GM19438 (cell line): ENCODE measurements around the gene PPFIBP1.
"Not testable (repeated sequence)": the region's sequence is repeated elsewhere in the genome, so short reads cannot be mapped to it uniquely, and the experiment has no call there.

Experiments used
- ATAC-seq: cut with Tn5 transposase; IDR thresholded peaks from one replicate; pipeline ENCODE4 v1.9.1; 2021; ENCODE audit warnings: low read depth; ENCODE audit not compliant: unreplicated experiment

Gene PPFIBP1

DNA sequence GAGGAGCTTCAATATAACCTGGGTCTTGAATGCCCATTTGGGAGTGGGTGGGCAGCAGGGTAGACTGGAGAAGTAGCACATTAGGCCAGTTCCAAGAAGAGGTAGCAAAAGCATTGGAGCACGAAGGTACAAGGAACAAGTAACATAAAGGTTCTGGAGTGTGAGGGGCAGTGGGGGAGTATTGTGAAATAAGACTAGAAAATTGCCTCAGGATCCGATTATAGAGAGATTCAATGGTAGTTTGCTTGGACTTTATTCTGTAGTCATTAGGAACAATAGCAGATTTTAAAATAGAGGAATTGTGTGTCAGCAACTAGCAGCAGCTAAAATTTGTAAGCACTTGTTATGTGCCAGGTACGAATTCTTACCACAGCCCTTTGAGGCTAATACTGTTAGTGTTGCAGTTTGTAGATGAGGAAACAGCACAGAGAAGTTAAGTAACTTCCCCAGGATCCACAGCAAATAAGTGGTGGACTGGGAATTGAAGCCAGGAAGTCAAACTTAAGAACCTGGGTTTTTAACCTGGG lies 61.8 kb downstream of the PPFIBP1 start:
- ATAC-seq: no peak

DNA sequence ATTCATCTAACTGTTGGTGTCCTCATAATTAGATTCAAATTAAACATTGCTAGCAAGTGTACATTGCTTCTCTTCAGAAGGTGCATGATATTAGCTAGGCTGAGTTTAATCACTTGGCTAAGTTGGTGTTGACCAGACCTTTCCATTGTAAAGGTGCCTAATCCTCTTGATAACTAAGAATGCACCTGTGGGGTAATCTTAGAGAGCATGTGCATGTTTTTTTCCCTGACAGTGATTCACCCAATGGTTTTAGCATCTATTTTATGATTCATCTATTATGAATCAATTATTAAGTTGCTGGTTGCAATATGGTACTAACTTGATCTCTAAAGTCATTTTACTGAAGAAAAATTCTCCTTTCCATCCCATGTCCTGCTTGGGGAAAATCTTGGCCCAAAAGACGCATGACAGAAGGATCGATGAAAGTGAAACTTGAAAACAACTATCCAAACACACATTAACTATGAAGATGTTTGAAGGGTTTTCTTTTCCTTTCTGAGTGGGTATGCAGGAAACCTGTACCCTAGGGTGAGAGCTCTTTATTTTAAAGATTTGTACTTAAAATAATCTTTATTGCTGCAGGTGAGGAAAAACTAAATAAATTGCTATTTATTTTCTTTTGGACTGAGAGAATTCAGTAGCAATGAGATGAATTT lies 64.2 kb downstream of the PPFIBP1 start:
- not testable (repeated sequence) for ATAC-seq

DNA sequence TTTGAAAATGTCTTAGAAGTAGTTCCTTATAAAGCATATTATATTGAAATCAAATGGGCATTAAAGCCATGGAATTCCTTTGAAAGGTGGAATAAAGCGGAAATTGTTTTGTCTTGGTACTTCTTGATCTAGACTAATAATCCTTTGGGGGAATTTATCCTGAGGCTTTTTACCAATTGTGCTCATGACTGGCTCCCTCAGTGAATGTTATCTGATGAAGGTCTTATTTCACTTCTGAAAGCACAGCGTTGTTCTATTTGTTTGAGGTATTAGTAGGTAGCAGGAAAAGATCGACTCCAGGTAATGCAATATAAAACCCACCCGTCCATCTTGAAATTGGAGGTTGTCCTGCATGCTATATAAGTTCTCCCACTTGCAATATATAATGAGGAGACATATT lies 64.8 kb downstream of the PPFIBP1 start:
- no peak for ATAC-seq

DNA sequence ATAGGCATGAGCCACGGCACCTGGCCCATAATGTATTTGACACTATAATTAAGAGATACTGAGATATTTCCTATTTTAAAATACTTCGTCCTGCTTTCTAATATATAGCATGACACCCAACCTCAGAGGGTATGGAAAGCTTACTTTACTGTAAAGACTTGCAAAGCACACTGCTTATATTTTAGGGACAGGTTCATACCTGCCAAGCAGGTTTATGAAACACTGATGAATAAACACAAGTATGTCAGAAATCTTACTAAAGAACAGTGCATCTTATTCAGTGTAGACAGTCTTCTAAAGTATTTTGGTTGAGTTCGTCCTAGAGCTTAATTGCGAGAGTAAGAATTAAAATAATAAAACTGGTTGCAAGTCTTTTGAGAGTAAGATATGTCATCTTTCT lies 65.4 kb downstream of the PPFIBP1 start:
- ATAC-seq: no peak

DNA sequence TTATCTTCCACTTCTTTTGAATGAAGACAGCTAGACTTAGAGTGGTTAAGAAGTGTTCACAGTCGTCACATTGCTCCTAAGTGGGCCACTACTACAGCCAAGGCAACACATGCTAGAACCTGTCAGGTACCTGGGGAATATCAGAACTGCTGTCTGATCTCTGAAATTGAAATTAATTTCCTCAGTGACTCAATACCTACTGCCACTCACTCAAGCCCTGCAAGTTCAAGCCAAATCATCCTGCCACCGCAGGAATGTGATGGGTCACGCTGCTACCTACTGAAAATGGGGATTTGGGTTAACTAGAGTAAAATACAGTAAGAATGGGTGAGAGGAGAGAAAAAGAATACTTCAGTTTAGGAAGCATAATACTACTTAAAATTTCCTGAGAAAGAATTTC lies 67.7 kb downstream of the PPFIBP1 start:
- ATAC-seq: not testable (repeated sequence)

DNA sequence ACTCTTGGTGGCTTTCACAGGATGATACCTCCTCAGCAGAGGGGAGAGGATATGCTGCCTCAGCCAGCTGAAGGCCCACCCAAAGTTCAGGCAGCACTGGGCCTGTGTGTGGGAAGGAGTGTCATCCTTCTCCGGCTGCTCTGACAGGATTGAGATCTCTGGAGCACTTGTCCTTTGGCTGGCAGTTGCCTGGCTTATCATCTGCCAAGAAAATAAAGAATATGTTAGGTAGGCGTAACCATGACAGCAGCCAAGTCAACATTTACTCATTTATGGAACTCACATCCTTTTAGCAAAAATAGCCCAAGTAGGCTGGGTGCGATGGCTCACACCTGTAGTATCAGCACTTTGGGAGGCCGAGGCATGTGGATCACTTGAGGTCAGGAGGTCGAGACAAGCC lies 68.5 kb downstream of the PPFIBP1 start:
- ATAC-seq: no peak

DNA sequence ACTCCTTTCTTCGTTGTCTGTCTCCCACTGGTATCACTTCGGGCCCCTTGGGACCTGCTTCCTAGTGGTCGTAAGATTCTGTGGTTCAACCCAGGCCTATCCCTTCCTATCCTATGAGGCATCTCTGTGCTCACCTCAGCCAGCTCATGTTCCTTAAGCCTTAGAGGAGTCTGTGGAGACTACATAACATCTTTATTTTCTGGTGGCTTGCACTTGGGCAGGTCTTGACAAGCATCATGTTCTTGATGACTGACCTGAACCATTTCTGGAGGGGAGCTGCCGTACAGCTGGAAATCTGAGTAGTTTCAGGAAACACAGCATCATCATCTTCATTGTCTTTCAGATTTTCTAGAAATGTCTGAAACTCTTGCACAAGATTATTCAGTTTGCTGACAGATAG lies 69.3 kb downstream of the PPFIBP1 start:
- no peak for ATAC-seq

DNA sequence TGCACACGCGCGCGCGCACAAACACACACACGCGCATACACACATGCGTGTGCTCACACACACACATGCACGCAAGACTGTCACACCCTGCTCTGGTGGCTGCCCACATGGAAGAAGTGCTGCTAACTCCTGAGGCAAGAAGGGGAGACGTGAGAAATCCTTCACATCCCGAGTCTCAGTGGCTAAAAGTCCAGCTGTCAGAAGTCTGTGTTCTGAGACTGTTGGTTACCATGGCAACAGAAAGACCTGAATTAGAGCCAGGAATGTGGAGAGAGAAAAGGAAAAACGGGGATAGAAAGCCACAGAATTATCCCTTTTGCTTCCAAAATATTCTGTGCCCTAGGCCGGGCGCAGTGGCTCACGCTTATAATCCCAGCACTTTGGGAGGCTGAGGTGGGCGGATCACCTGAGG lies 71.2 kb downstream of the PPFIBP1 start:
- ATAC-seq: no peak

DNA sequence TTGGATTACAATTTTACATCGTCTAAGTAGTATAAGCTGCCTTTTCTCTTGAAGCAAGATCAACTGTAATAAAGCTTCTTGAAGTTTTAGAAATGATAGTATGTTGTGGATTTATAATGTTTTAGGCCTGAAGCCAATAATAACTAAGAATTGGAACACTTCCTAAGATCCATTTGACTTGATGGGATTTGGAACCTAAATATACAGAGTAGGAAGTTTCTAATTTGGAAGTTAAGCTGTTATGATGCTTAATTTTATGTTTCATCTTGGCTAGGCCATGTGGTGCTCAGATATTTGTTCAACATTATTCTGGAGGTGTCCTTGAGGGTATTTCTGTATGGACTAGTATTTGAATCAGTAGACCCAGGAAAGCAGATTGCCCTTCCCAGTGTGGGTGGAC lies 74.9 kb downstream of the PPFIBP1 start:
- ATAC-seq: not testable (repeated sequence)

DNA sequence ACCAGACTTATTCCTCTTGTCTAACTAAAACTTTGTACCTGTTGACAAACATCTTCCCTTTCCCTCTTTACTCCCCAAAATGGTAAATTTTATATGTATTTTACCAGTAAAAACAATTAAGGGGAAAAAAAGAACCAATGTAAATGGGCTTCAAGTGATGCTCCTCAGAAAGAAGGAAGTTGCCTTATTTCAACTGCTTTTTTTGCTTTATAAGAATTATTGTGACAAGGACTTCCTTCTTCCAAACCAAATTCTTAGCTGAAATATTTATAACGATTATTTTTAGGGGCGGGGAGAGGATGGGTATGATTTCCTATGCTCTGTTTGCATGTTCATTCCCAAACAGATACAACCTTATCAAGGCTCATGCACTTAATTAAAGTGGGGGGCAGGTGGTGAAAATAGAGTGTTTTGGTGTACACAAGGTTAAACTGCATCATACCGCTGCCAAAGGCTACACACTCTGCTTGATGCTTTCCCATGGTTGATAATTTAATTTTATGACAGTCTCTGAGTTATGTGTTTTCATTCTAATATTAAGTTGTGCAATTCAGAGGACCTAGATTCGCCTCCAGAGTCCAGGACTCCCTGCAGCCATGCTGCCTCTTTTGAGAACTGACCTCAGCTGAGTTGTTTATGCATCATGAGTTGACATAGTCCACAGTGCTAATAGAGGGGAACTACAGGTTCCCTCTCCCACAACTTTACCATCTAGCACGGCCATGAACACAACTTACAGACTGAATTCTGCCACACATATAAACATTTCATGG lies 77.2 kb downstream of the PPFIBP1 start:
- ATAC-seq: not testable (repeated sequence)

DNA sequence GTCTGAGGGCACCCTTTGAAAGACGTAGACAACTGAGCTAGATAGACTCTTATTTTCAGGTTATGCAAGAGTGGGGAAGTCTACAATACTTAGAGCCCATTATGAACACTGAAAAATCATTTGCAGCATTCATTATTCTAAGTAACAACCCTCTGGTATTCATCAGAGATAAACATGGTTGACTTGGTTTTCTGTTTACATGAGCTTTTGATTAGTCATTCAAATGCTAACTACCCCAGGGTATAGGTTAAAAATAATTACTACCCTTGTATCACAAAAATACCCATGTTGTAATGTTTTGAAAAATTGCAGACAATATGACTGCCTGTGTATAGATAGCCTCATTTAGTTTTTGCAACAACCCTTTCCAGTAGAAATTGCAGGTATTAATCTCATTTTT lies 78.5 kb downstream of the PPFIBP1 start:
- no peak for ATAC-seq

DNA sequence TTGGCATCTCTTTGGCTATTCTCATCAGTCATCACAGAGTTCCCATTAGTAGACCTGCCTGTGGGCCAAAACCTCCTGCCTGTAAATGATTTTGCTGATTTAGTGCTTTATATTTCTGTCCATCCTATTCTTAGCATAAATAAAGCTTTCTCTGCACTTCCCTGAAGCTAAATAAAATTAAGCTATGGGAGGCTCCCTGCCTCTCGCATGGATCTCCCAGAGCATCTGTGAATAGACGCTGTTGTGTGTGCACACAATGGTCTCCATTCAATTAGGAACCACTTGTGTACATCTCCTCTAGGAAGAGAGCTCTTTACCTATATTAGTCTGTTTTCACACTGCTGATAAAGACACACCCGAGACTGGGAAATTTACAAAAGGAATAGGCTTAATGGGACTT lies 80.4 kb downstream of the PPFIBP1 start:
- no peak for ATAC-seq

DNA sequence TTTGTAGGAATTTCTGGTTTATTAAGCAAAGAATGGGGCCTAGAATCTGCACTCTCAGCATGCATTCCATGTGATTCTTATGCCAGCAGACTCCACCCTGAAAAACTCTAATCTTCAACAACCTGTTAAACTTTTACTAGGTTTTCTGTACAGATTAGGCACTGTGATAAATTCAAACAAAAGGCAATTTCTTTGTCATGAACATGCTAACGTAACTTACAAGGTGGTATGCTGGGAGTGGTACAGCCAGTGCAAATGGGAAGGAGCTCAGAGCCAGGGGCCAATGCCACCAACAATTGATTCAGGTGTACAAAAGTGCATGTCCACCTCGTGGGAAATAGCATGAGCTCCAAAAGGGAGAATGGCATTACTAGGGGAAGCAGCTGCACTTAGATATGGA lies 83.0 kb downstream of the PPFIBP1 start:
- no peak for ATAC-seq

DNA sequence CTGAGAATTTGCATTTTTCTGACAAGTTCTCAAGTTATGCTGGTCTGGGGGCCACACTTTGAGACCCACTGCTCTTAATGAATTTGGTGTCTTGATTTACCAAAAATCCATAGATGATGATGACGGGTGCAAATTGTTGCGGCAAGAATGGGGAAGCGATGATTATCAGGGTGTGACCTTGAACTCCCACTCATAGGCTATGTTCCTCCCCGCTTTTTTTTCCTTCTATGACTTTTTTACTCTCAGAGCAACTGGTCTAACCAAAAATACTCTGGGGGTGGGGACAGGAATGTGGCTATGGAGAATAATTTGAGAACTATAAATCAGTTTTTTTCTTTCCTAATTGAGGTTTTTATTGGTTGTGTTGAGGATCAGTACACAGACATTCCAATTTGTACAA lies 83.6 kb downstream of the PPFIBP1 start:
- ATAC-seq: no peak

DNA sequence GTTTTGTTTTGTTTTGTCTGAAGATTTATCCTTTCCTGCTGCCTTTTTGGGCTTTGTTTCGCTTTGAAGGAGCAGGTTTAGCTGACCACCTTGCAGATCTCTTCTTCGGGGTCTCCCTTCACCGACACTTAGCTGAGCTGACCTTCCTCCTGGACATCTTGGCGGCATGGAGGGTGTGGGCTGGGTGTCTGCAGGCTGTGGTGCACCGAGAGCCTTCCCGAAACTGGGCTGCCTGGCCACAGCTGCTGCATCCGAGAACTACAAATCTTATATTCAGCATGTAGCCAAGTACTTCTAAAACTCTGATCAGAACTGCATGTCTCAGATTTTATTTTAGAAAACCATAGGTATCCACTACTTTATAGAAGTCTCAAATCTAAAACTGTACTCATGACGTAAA lies 84.9 kb downstream of the PPFIBP1 start:
- ATAC-seq: no peak

DNA sequence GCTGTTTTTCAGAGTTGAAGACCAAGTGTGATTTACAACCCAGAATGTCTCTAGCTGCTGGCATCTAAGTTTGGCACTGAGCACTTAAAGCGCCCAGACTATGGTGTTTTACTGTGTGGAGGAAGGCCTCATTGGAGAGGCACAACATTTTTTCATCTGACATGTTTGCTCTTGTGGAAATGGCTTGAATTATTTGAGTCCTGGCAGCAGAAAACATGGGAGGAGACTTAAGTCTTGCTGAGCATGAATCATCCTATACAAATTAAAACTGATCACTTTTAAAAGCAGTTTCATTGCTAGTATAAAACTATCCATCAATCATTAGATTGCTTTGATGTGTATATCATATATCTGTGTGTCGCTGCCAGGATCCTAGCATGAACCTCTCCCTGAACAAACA lies 86.4 kb downstream of the PPFIBP1 start:
- no peak for ATAC-seq

DNA sequence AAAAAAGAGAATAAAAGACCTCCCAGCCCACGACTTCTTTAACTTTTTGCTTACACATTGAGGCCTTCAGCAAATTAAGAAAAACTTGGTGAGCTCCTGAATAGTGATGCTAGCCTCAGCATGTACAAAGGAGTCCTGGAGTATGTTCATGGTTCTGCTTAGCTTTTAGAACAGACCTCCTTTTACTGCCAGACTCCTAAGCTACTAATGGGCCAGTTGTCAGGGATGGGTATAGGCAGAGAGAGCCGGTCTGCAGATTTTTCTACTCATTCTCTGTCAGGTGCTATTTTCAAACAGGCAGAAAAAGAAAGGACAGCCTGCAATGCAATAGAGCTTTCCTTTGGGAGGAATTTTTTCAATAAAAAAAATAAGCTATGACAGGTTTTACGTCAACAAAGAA lies 90.4 kb downstream of the PPFIBP1 start:
- ATAC-seq: no peak

DNA sequence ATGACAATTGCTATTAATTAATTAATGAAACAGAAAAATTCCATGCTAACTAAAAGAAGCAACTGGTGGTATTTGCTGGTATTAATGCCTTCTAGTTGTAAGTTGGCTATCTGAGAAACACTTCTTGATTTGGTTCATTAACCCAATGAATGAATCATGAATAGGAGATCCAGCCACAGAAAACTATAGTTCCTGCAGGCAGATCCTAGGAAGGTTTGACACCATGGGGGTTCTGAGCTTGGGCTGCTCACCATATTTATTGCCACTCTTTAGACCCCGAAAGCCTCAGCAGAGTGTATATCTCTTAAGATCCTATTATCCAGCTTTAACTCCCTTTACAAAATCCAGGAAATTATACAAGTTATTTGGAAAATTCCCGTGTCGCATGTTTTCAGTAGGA lies 90.9 kb downstream of the PPFIBP1 start:
- no peak for ATAC-seq

DNA sequence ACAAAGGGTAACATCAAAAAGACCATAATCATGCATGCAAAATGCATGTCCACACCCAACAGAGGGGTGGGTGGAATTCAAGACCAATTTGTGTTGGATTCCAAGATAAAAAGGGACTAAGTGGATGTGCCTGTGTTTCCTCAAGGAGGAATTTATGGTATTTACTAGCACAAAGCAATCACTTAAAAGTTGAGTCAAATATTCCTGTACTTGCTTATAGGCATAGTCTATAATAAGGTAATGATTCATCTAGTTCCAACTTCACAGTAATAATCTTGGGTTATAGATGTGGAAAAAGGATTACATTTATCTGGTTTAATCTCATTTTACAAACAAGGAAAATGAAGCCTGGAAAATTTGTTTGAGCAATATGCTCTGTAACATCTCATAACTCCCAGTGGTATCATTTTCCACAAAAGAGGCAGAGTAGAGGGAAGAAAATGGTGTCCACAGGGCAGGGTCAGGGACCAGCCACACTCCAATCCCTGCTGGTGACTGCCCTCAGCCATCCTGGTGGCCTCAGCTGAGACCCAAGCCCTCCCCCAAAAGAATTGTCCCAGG lies 91.4 kb downstream of the PPFIBP1 start:
- no peak for ATAC-seq

DNA sequence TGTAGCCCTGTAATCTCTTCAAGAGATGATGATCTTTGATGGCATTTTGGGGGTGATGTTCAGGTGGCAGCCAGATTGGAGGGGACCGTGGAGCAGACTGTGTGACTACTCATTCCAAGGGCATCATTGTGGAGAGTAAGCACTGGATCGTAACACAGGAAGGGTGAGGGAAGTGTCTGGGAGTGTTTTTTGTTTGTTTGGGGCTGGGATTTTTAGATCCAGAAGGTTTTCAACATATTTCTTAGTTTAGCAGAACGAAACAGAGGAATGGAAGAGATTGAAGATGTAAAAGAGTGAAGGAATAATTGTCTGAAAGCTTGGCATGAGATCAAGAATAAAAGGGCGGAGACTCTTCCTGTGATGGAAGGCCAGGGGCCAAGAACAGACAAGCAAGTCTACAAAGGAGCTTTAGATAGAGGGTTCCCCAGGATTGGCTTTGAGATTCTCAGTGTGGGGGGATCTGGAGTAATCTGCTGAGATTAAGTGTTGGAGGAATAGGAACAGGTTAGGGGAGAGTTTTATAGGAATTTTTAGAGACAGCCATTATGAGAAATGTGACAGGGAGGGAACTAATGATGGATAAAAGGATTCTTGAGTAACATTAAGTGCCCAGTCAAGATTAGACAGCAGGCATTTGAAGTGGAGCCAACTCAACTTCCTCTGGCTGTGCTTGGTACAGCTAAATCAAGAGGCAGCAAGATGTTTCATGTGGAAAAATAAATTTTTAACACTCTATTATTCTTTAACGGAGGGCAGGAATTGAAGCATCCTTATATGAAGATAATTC lies 92.5 kb downstream of the PPFIBP1 start:
- no peak for ATAC-seq

DNA sequence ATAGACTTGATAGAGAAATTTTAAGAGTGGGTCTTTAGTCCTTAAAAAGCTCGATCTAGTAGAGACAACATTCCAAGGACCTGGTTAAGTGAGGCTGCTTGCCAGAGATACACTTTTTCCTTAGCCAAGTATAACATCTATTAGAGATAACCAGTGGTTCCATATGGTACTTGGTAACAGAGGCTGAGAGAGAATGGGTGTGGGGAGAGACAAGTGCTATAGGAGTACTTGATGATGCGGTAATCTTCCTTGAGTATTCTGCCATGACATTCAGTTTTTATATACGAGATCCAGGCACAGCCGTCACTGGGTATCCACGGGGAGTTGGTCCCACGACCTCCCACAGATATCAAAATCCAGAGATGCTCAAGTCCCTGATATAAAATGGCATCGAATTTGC lies 94.8 kb downstream of the PPFIBP1 start:
- no peak for ATAC-seq
